ENCODE measurements around the gene GRIA1.

Gene GRIA1

DNA sequence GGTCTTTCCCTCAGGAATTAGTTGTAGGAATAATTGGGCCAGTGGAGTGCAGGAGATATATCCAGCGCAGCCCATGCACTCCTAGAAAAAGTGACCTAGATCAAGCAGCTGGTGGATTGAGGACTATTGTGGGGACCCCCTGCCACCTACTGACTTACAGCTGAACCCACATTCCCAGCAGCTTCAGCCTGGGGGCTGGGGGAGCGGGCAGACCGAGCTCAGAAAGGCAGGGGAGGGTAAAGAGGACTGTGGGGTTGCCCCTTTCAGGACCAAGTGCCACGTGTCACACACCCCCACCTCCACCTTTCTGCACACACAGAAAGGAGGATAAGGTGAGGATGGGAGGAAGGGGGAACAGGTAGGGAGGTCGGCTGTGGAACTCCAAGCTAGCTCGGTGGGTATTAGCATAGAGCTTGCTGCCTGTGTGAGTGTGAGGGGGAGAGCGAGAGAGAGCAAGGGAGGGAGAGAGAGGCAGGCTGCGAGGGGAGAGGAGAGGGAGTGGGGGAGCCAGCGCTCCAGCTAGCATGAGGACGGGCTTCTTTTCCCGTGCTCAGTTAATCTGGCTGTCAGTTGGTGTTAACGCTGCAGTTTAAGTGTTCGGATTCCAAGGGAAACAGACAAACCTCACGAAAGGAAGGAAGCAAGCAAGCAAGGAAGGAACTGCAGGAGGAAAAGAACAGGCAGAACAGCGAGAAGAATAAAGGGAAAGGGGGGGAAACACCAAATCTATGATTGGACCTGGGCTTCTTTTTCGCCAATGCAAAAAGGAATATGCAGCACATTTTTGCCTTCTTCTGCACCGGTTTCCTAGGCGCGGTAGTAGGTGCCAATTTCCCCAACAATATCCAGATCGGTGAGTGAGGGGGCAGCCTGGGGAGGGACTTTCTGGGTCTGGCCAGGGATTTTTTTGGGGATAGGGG, at the start of gene GRIA1:
Gene GRIA1, plus strand, starts transcription at position 553 of the 920 bp plus-strand sequence.
- H3K4me3 ChIP-seq (ENCODE audit: low read depth, low read length), result no peak within 1 kb of the TSS
- TF ChIP-seq, protein P1, sequence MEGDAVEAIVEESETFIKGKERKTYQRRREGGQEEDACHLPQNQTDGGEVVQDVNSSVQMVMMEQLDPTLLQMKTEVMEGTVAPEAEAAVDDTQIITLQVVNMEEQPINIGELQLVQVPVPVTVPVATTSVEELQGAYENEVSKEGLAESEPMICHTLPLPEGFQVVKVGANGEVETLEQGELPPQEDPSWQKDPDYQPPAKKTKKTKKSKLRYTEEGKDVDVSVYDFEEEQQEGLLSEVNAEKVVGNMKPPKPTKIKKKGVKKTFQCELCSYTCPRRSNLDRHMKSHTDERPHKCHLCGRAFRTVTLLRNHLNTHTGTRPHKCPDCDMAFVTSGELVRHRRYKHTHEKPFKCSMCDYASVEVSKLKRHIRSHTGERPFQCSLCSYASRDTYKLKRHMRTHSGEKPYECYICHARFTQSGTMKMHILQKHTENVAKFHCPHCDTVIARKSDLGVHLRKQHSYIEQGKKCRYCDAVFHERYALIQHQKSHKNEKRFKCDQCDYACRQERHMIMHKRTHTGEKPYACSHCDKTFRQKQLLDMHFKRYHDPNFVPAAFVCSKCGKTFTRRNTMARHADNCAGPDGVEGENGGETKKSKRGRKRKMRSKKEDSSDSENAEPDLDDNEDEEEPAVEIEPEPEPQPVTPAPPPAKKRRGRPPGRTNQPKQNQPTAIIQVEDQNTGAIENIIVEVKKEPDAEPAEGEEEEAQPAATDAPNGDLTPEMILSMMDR (IDR thresholded peaks at IDR 0.05; ENCODE audit: borderline replicate concordance, insufficient read depth, low read depth, low read length), result no peak

- TF ChIP-seq, protein P1 (IDR thresholded peaks at IDR 0.05; ENCODE audit: borderline replicate concordance, insufficient read depth, low read depth, low read length), result no peak
Observed at GRCh38 chr5:153445875-153446579, 44.4 kb upstream of the GRIA1 start.

DNA sequence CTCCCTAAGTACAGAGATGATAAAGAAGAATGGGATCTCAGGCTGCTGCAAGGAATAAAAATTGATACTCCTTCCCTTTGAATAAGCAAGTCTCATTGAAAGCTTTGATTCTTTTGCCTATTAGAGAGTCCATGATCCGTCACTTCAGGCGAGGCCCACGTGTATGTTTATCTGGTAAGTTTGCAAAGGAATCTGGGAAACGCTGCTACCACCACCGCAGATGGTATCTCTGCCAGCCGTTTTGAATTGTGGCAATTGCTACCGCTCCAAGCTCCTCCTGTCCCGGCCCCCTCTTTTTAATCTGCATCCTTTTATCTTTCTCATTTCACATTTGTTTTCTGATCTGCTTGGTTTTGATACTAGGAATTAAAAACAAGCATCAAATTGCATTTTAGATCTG, 42.9 kb upstream of the GRIA1 start:
- no peak overlapping the region for H3K4me3 ChIP-seq (ENCODE audit: low read depth, low read length)
- TF ChIP-seq, protein P1 (IDR thresholded peaks at IDR 0.05; ENCODE audit: borderline replicate concordance, insufficient read depth, low read depth, low read length), result no peak

More at GRCh38 chr5:153445875-153446579, 44.4 kb upstream of the GRIA1 start:
- no peak overlapping the region for H3K4me3 ChIP-seq (ENCODE audit: low read depth, low read length)

DNA sequence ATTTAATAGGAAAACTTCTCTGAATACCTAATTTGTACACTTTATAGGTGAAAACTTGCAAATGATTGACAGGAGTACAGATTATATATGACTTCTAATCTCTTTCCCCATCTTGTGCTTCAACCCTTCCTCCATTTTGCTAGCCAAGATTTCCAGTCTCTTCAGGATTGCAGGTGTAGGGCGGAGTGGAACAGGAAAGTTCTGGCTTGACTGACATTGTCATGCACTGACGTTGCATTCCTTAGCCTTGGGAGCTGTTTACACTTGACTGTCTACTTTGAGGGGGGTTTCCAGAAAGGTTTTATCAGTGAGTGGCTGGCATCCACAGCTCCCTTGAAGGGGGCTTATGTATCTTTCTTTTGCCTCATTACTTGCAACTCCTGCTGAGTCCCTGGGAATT, 34.1 kb upstream of the GRIA1 start:
- TF ChIP-seq, protein P1 (IDR thresholded peaks at IDR 0.05; ENCODE audit: borderline replicate concordance, insufficient read depth, low read depth, low read length), result no peak
- H3K4me3 ChIP-seq (ENCODE audit: low read depth, low read length), result no peak overlapping the region

DNA sequence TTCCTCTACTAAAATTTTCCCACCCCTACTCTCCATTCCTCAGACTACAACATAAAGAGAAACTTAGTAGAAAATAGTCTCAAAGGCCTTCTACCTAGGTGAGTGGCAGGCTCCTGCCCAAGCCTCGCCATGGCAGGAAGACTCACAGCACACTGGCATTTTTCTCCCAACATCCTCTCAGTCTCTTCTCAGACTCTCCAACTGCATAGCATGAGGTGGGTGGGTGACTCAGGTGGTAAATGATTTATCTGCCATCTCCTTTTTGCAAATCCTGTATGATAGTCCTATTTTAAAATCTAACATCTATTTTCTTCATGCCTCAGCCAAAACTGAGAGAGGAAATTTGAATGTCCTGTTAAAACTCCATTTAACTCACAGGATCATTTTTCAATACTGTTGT, 33.5 kb upstream of the GRIA1 start:
- TF ChIP-seq, protein P1 (IDR thresholded peaks at IDR 0.05; ENCODE audit: borderline replicate concordance, insufficient read depth, low read depth, low read length), result no peak
- no peak overlapping the region for H3K4me3 ChIP-seq (ENCODE audit: low read depth, low read length)

- H3K4me3 ChIP-seq (ENCODE audit: low read depth, low read length), result no peak overlapping the region
- TF ChIP-seq, protein P1 (IDR thresholded peaks at IDR 0.05; ENCODE audit: borderline replicate concordance, insufficient read depth, low read depth, low read length), result no peak
Observed at GRCh38 chr5:153458268-153458667, 32.2 kb upstream of the GRIA1 start.
